ENCODE measurements around the gene AGBL3. TPM values are rescaled to one million over a fixed set of nuclear protein-coding genes. Genes with fewer than 3 reads are reported as not detected.

AGBL3 gene
- total and polyA plus RNA-seq, 7 donors, result 0.23 to 3.1 (median 0.95) TPM

- no peak for DNase-seq
- intact Hi-C loops (cut with DNase I), result no loop called here
- TF ChIP-seq EP300 (IDR thresholded peaks at IDR 0.05), result no peak
- no peak for TF ChIP-seq POLR2A (IDR thresholded peaks at IDR 0.05)
- TF ChIP-seq POLR2AphosphoS5 (IDR thresholded peaks at IDR 0.05), result no peak
- TF ChIP-seq CTCF (IDR thresholded peaks at IDR 0.05), result no peak
- Histone ChIP-seq H3K4me3 (no peak overlapping the region), H3K27ac (no peak overlapping the region), H3K27me3 (no peaks in the 10 kb centered on the region), H3K36me3 (peaks cover 0 to 17% (median 2%) of the 10 kb centered on the region in 4 donors), H3K9me3 (no peaks in the 10 kb centered on the region), H3K4me1 (peaks cover 0 to 32% (median 17%) of the 10 kb centered on the region in 4 donors)
- 54 to 99% methylated on average over 1 of the region's 1 CpG for WGBS, 2 donors
Measured at GRCh38 chr7:135152442-135152841, 166.1 kb downstream of the AGBL3 start.

DNA sequence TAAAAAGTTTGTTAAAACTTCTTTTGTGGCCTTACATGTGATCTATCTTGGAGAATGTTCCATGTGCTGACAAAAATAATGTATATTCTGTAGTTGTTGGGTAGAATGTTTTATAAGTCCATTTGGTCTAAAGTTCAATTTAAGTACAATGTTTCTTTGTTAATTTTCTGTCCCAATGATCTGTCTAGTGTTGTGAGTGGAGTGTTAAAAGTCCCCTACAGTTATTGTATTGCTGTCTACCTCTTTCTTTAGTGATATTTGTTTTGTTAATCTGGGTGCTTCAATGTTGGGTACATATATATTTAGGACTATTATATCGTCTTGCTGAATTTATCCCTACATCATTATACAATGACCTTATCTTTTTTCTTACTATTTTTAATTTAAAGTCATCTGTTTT is 168.4 kb downstream of the AGBL3 start:
- DNase-seq, result no peak
- no peak overlapping the region for H3K27ac ChIP-seq
- H3K4me1 ChIP-seq, result peaks cover 0 to 33% (median 11%) of the 10 kb centered on the region in 4 donors
- H3K9me3 ChIP-seq, result no peaks in the 10 kb centered on the region
- H3K27me3 ChIP-seq, result no peaks in the 10 kb centered on the region
- TF ChIP-seq POLR2A (IDR thresholded peaks at IDR 0.05) (no peak), EP300 (IDR thresholded peaks at IDR 0.05) (no peak), POLR2AphosphoS5 (IDR thresholded peaks at IDR 0.05) (no peak), CTCF (IDR thresholded peaks at IDR 0.05) (no peak)
- intact Hi-C loops (cut with DNase I), result no loop called here
- no peak overlapping the region for H3K4me3 ChIP-seq
- H3K36me3 ChIP-seq, result peaks cover 0 to 17% (median 2%) of the 10 kb centered on the region in 4 donors
- WGBS, 2 donors, result 15 to 86% methylated on average over 1 of the region's 1 CpG

DNA sequence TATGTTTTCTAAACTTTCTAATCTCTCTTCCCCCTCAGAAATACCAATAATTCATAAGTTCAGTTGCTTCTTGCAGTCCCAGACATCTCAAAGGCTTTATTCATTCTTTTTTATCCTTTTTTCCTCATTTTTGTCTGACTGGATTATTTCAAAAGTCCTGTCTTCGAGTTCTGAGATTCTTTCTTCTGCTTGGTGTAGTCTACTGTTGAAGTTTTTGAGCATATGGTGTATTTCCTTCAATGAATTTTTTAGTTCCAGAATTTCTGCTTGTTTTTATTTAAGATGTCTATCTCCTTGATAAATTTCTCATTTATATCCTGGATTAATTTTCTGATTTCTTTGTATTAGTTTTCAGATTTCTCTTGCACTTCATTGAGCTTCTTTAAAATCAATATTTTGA is 170.0 kb downstream of the AGBL3 start:
- intact Hi-C loops (cut with DNase I), result no loop called here
- 92 to 96% methylated on average over 1 of the region's 1 CpG for WGBS, 2 donors
- no peak for TF ChIP-seq POLR2AphosphoS5 (IDR thresholded peaks at IDR 0.05)
- no peak for TF ChIP-seq EP300 (IDR thresholded peaks at IDR 0.05)
- TF ChIP-seq CTCF (IDR thresholded peaks at IDR 0.05), result no peak
- TF ChIP-seq POLR2A (IDR thresholded peaks at IDR 0.05), result no peak
- DNase-seq, result no peak
- no peak overlapping the region for H3K4me3 ChIP-seq
- peaks cover 0 to 34% (median 17%) of the 10 kb centered on the region in 4 donors for H3K4me1 ChIP-seq
- peaks cover 0 to 16% (median 2%) of the 10 kb centered on the region in 4 donors for H3K36me3 ChIP-seq
- H3K9me3 ChIP-seq, result no peaks in the 10 kb centered on the region
- H3K27me3 ChIP-seq, result no peaks in the 10 kb centered on the region
- no peak overlapping the region for H3K27ac ChIP-seq

DNA sequence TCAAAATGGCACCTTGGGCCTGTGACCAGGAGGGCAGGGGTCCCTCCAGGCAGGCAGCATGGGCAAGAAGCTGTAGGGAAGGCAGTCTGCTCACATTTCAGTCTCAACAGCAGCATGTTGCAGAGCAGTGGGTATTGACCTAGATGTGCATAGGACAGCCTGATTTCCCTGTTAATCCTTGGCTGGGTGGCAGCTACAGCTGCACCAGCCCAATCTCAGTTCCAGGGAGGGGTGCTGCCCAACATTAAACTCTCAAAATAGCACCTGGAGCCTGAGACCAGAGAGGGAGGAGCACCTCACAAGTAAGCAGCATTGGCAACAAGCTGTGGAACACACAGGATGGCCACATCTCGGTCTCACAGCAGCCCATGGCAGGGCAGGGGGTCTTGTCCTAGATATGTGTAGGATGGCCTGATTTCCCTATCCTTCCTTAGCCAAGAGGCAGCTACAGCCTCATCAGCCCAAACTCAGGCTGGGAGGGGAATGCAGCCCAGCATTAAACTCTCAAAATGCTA is 171.9 kb downstream of the AGBL3 start:
- intact Hi-C loops (cut with DNase I), result no loop called here
- H3K27ac ChIP-seq, result peak overlapping the region in 1 of 4 donors; percentile 67
- TF ChIP-seq POLR2A (IDR thresholded peaks at IDR 0.05) (no peak), EP300 (IDR thresholded peaks at IDR 0.05) (no peak), POLR2AphosphoS5 (IDR thresholded peaks at IDR 0.05) (no peak), CTCF (IDR thresholded peaks at IDR 0.05) (no peak)
- 100% methylated on average over 1 of the region's 1 CpG for WGBS, 2 donors
- no peaks in the 10 kb centered on the region for H3K36me3 ChIP-seq
- peaks cover 0 to 41% (median 17%) of the 10 kb centered on the region in 4 donors for H3K4me1 ChIP-seq
- no peak overlapping the region for H3K4me3 ChIP-seq
- H3K9me3 ChIP-seq, result no peaks in the 10 kb centered on the region
- no peak for DNase-seq
- H3K27me3 ChIP-seq, result no peaks in the 10 kb centered on the region

GRCh38 chr7:135158874-135159273 is 172.6 kb downstream of the AGBL3 start:
- Histone ChIP-seq H3K9me3 (no peaks in the 10 kb centered on the region), H3K27ac (peak overlapping the region in 2 of 4 donors; percentile 32 to 67), H3K36me3 (peaks cover 0 to 4% (median 0%) of the 10 kb centered on the region in 4 donors), H3K4me3 (no peak overlapping the region), H3K27me3 (no peaks in the 10 kb centered on the region), H3K4me1 (peaks cover 0 to 41% (median 17%) of the 10 kb centered on the region in 4 donors)
- 88 to 93% methylated on average over 6 of the region's 6 CpGs for WGBS, 2 donors
- intact Hi-C loops (cut with DNase I), result no loop called here
- TF ChIP-seq POLR2AphosphoS5 (IDR thresholded peaks at IDR 0.05) (no peak), POLR2A (IDR thresholded peaks at IDR 0.05) (no peak), CTCF (IDR thresholded peaks at IDR 0.05) (no peak), EP300 (IDR thresholded peaks at IDR 0.05) (no peak)
- no peak for DNase-seq

Measured in sigmoid colon (tissue), 7 donors.